Liver (tissue), 9 donors: Measurements from ENCODE around the gene MFSD1. TPM values are rescaled to one million over a fixed set of nuclear protein-coding genes. Genes with fewer than 3 reads are reported as not detected.

Experiments
- DNase-seq: peaks from one replicate; pipeline ENCODE4 v3.0.0-alpha.2; 2017; ENCODE audit warnings: low spot score
- H3K27ac ChIP-seq, 2 donors: one replicate each; pipeline ENCODE4 v1.7.0; 2013; ENCODE audit warnings: inconsistent platforms in 2 of 2, low read length in 2 of 2, control low read depth in 1 of 2, low read depth in 1 of 2, mild to moderate bottlenecking in 1 of 2
- H3K27me3 ChIP-seq, 4 donors: one replicate each; pipeline versions ENCODE4 v1.6.1 to v1.7.0; 2013; ENCODE audit warnings: low read length in 3 of 4, inconsistent platforms in 1 of 4, mild to moderate bottlenecking in 1 of 4, moderate library complexity in 1 of 4; ENCODE audit not compliant: control insufficient read depth in 4 of 4, insufficient read depth in 4 of 4
- H3K36me3 ChIP-seq, 4 donors: one replicate each; pipeline versions ENCODE4 v1.6.1 to v1.7.0; 2013; ENCODE audit warnings: low read length in 3 of 4, mild to moderate bottlenecking in 3 of 4, low read depth in 1 of 4, moderate library complexity in 1 of 4; ENCODE audit not compliant: control insufficient read depth in 4 of 4, insufficient read depth in 3 of 4
- H3K4me1 ChIP-seq, 4 donors: one replicate each; pipeline versions ENCODE4 v1.6.1 to v1.7.0; 2013; ENCODE audit warnings: low read length in 3 of 4, mild to moderate bottlenecking in 3 of 4, moderate library complexity in 1 of 4; ENCODE audit not compliant: control insufficient read depth in 4 of 4, insufficient read depth in 4 of 4
- H3K4me3 ChIP-seq, 3 donors: one replicate each; pipeline versions ENCODE4 v1.6.1 to v1.7.0; 2013; ENCODE audit warnings: low read length in 3 of 3, control low read depth in 1 of 3, low read depth in 1 of 3, mild to moderate bottlenecking in 1 of 3
- H3K9ac ChIP-seq, 2 donors: one replicate each; pipeline ENCODE4 v1.7.0; 2013; ENCODE audit warnings: low read length in 2 of 2, mild to moderate bottlenecking in 2 of 2, moderate library complexity in 2 of 2, control low read depth in 1 of 2, low read depth in 1 of 2
- H3K9me3 ChIP-seq, 4 donors: one replicate each; pipeline versions ENCODE4 v1.6.1 to v1.7.0; 2013; ENCODE audit warnings: low read length in 3 of 4; ENCODE audit not compliant: control insufficient read depth in 4 of 4
- CTCF ChIP-seq: fragments of 150-350 bp; IDR thresholded peaks from 2 replicates; pipeline ENCODE4 v1.5.1; 2017; ENCODE audit warnings: improper control_type of control experiment, low read depth, low read length; ENCODE audit not compliant: missing input control
- EGR1 ChIP-seq, 2 donors: IDR thresholded peaks; 2 replicates each; pipeline ENCODE4 v1.6.1; 2016 to 2018; ENCODE audit warnings: antibody characterized with exemption in 2 of 2, low read depth in 2 of 2
- FOXA1 ChIP-seq: IDR thresholded peaks from 2 replicates; pipeline ENCODE4 v1.6.1; 2016; ENCODE audit warnings: antibody characterized with exemption
- FOXA2 ChIP-seq: IDR thresholded peaks from 2 replicates; pipeline ENCODE4 v1.6.1; 2016; ENCODE audit warnings: antibody characterized with exemption
- GABPA ChIP-seq, 2 donors: IDR thresholded peaks in 1 of 2; conservative IDR thresholded peaks in 1 of 2; 2 replicates each; pipeline ENCODE4 v1.6.1; 2016; ENCODE audit warnings: antibody characterized with exemption in 2 of 2, mild to moderate bottlenecking in 1 of 2, moderate library complexity in 1 of 2
- HNF4A ChIP-seq, 2 donors: conservative IDR thresholded peaks; 2 replicates each; pipeline ENCODE4 v1.6.1; 2016; ENCODE audit warnings: antibody characterized with exemption in 2 of 2, mild to moderate bottlenecking in 2 of 2
- HNF4G ChIP-seq: IDR thresholded peaks from 2 replicates; pipeline ENCODE4 v1.6.1; 2016; ENCODE audit warnings: antibody characterized with exemption
- JUND ChIP-seq, 2 donors: IDR thresholded peaks; 2 replicates each; pipeline ENCODE4 v1.6.1; 2016; ENCODE audit warnings: antibody characterized with exemption in 2 of 2
- NR2F2 ChIP-seq: IDR thresholded peaks from 2 replicates; pipeline ENCODE4 v1.6.1; 2016; ENCODE audit warnings: antibody characterized with exemption
- REST ChIP-seq: IDR thresholded peaks from 2 replicates; pipeline ENCODE4 v1.6.1; 2016; ENCODE audit warnings: antibody characterized with exemption, mild to moderate bottlenecking
- RXRA ChIP-seq, 2 donors: IDR thresholded peaks; 2 replicates each; pipeline ENCODE4 v1.6.1; 2017 to 2018; ENCODE audit warnings: antibody characterized with exemption in 2 of 2, mild to moderate bottlenecking in 1 of 2
- SP1 ChIP-seq: IDR thresholded peaks from 2 replicates; pipeline ENCODE4 v1.6.1; 2018; ENCODE audit warnings: antibody characterized with exemption, mild to moderate bottlenecking
- TAF1 ChIP-seq: conservative IDR thresholded peaks from 2 replicates; pipeline ENCODE4 v1.6.1; 2016; ENCODE audit warnings: antibody characterized with exemption, mild to moderate bottlenecking
- WGBS: extraction: QIAGEN DNeasy Blood & Tissue Kit; methylation state at CpG from one replicate; pipeline ENCODE4 v1.1.7; 2013; 5-methylcytosine and 5-hydroxymethylcytosine counted together
- polyA plus RNA-seq, 2 donors: library from polyadenylated mRNA; stranded (reverse) in 1 of 2; unstranded in 1 of 2; fragments of 200-250 nt in 1 of 2; fragments of >200 nt in 1 of 2; fragmentation: Nextera tagmentation in 1 of 2; extraction: Ambion mirVana in 1 of 2; gene quantifications; one replicate each; pipeline versions ENCODE4 v1.2.1 to v1.2.3, GENCODE V29; 2013 to 2015
- total RNA-seq, 2 donors: library from RNA; depleted of rRNA; stranded (reverse); fragments of >200 nt; gene quantifications; one replicate each; pipeline ENCODE4 v1.2.3, GENCODE V29; 2014
- TF ChIP-seq, protein P1 (sequence below): IDR thresholded peaks from 2 replicates; pipeline ENCODE4 v1.6.1; 2016; ENCODE audit warnings: antibody characterized with exemption
- TF ChIP-seq, protein P2 (sequence below): IDR thresholded peaks from 2 replicates; pipeline ENCODE4 v1.6.1; 2016; ENCODE audit warnings: antibody characterized with exemption
- TF ChIP-seq, protein P3 (sequence below): IDR thresholded peaks from 2 replicates; pipeline ENCODE4 v1.6.1; 2016; ENCODE audit warnings: antibody characterized with exemption
- donor health status: healthy.
- donor health status: healthy.
- donor health status: healthy.
- donor health status: healthy.
- donor health status: healthy.

MFSD1 gene
- total and polyA plus RNA-seq, 4 donors = 30.4 to 84.7 (median 60.3) TPM

GRCh38 chr3:158781191-158781590 lies 20.7 kb upstream of the MFSD1 start:
- Histone ChIP-seq H3K4me3 (no peak overlapping the region), H3K36me3 (no peaks in the 10 kb centered on the region), H3K9ac (no peak overlapping the region), H3K27ac (no peak overlapping the region), H3K4me1 (no peaks in the 10 kb centered on the region), H3K27me3 (no peaks in the 10 kb centered on the region), H3K9me3 (no peaks in the 10 kb centered on the region)
- TF ChIP-seq FOXA1 (no peak), GABPA (IDR thresholded peaks at IDR 0.05 in 1 of 2, conservative IDR thresholded peaks at IDR 0.05 in 1 of 2) (no peak)
- TF ChIP-seq, protein P1, sequence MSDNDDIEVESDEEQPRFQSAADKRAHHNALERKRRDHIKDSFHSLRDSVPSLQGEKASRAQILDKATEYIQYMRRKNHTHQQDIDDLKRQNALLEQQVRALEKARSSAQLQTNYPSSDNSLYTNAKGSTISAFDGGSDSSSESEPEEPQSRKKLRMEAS = no peak
- TF ChIP-seq, protein P2, sequence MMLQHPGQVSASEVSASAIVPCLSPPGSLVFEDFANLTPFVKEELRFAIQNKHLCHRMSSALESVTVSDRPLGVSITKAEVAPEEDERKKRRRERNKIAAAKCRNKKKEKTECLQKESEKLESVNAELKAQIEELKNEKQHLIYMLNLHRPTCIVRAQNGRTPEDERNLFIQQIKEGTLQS = no peak
- whole genome bisulfite sequencing = 94% methylated on average over 2 of the region's 2 CpGs
- no peak for DNase-seq

- 79% methylated on average over 1 of the region's 1 CpG for WGBS
- Histone ChIP-seq H3K27me3 (no peaks in the 10 kb centered on the region), H3K36me3 (no peaks in the 10 kb centered on the region), H3K4me3 (no peak overlapping the region), H3K4me1 (no peaks in the 10 kb centered on the region), H3K27ac (no peak overlapping the region), H3K9ac (no peak overlapping the region), H3K9me3 (no peaks in the 10 kb centered on the region)
- TF ChIP-seq FOXA2 (no peak), EGR1 (IDR thresholded peaks at IDR 0.05; ENCODE audit: low read depth in 2 of 2) (no peak), TAF1 (no peak), HNF4G (no peak), REST (no peak), RXRA (IDR thresholded peaks at IDR 0.05) (no peak), JUND (IDR thresholded peaks at IDR 0.05) (no peak), SP1 (no peak), NR2F2 (no peak), GABPA (IDR thresholded peaks at IDR 0.05 in 1 of 2, conservative IDR thresholded peaks at IDR 0.05 in 1 of 2) (no peak), CTCF (no peak), HNF4A (conservative IDR thresholded peaks at IDR 0.05) (no peak)
- TF ChIP-seq, protein P1 = no peak
- TF ChIP-seq, protein P2 = no peak
- TF ChIP-seq, protein P3, sequence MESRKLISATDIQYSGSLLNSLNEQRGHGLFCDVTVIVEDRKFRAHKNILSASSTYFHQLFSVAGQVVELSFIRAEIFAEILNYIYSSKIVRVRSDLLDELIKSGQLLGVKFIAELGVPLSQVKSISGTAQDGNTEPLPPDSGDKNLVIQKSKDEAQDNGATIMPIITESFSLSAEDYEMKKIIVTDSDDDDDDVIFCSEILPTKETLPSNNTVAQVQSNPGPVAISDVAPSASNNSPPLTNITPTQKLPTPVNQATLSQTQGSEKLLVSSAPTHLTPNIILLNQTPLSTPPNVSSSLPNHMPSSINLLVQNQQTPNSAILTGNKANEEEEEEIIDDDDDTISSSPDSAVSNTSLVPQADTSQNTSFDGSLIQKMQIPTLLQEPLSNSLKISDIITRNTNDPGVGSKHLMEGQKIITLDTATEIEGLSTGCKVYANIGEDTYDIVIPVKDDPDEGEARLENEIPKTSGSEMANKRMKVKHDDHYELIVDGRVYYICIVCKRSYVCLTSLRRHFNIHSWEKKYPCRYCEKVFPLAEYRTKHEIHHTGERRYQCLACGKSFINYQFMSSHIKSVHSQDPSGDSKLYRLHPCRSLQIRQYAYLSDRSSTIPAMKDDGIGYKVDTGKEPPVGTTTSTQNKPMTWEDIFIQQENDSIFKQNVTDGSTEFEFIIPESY = no peak
- no peak for DNase-seq
Observed at GRCh38 chr3:158781849-158782248, 20.0 kb upstream of the MFSD1 start.
